CD4-positive, alpha-beta T cell treated with Interleukin-4 for 1 hour (primary cell): Measurements from ENCODE around the gene SCGB1A1.
A peak's percentile ranks its signal among the peaks of the same experiment; 100 is the strongest.

Experiments used
- DNase-seq, 2 donors: peaks; one replicate each; pipeline ENCODE4 v3.0.0-alpha.2; 2020 to 2022

SCGB1A1 gene

DNA sequence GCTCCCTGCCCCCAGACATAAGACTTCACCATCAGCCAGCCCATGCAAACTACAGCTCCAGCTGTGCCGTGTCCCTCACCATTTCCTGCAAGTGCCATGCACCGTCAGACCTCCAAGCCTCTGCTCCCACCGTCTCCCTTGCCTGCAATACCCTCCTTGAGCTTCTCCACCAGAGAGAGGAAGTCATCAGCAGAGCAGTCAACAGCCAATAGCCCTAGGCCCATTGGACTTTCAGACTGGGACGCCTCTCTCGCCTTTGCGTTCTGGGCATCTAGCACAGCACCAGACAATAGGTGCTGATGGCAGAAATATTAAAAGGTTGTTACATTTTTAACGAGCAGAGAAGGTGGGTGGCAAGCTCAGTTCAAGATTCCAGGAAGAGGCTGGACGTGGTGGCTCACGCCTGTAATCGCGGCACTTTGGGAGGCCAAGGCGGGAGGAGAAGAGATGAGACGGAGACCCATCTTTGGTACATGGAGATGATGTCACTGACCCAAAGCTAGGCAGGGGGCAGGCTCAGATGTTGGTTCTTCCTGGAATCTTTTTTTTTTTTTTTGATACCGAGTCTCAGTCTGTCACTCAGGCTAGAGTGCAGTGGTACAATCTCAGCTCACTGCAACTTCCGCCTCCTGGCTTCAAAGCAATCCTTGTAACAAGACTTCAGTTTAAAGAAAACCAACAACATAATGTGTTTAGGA is 31.9 kb downstream of the SCGB1A1 start:
- DNase-seq: peak in 1 of 2 donors; percentile 18

- no peak for DNase-seq
Measured at GRCh38 chr11:62451241-62451621, 32.4 kb downstream of the SCGB1A1 start.

DNA sequence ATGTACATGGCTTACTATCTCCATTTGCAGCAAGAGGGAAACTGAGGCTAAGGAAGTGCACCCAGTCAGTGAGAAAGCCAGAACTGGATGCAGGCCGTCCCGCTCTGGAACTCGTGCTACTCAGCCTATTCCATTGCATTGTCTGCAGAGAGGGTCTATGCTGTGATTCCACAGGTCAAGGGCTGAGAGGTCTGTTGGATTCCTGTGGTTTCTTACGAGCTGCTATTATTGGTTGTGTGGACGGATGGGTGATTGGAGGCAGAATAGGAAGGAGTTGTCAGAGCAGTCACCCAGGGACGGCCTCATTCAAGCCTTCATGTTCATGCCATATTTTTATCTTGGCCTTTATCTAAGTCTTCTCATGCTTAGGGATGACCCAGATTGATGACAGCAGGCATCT is 33.4 kb downstream of the SCGB1A1 start:
- no peak for DNase-seq

GRCh38 chr11:62452839-62453468 is 34.1 kb downstream of the SCGB1A1 start:
- DNase-seq: no peak

GRCh38 chr11:62456630-62457029 is 37.8 kb downstream of the SCGB1A1 start:
- DNase-seq: no peak

DNA sequence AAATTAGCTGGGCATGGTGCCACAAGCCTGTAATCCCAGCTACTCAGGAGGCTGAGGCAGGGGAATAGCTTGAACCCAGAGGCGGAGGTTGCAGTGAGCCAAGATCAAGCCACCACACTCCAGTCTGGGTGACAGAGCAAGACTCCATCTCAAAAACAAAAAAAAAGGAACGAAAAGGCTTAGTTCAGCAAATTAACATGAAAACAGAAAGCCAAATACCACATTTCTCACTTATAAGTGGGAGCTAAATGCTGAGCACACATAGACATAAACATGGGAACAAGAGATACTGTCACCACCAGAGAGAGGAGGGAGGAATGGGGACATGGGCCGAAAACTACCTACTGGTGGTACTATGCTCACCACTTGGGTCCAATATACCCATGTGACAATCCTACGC is 38.6 kb downstream of the SCGB1A1 start:
- no peak for DNase-seq

- no peak for DNase-seq
Measured at GRCh38 chr11:62458212-62459002, 39.6 kb downstream of the SCGB1A1 start.

GRCh38 chr11:62459080-62459479 is 40.2 kb downstream of the SCGB1A1 start:
- DNase-seq: no peak

- no peak for DNase-seq
Measured at GRCh38 chr11:62461740-62462507, 43.1 kb downstream of the SCGB1A1 start.

GRCh38 chr11:62462508-62462892 is 43.7 kb downstream of the SCGB1A1 start:
- no peak for DNase-seq

DNA sequence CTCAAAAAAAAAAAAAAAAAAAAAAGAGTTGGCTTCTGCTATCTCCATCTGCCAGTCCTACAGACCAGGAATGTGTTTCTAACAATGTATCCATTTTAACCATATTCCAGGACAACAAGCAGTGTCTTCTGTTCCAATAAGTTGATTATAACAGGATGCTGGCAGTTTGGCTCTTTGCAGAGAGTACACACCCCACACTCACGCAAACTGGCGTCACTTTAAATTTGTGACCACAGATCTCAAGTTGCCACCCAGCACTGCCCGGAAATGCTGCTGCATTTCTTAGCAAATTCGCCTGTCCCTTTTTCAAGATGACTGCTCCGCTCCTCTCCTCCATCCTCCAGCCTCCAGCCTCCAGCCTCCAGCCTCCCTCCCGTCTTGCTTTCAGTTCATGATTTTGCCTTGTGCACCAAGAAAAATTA is 44.3 kb downstream of the SCGB1A1 start:
- no peak for DNase-seq

DNA sequence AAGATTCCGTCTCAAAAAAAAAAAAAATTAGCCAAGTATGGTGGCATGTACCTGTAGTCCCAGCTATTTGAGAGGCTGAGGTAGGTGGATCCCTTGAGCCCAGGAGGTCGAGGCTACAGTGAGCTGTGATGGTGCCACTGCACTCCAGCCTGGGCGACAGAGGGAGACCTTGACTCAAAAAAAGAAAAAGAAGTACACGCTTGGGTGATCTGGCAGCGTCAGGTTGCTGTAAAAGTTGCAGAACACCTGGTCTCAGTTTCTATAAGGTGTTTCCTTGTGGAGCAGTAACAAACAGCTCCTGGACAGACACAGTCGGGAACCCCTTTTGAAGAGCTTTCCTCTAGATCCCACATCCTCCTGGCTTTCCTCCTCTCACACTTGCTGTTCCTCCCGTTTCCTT is 45.8 kb downstream of the SCGB1A1 start:
- peak in 1 of 2 donors; percentile 13 for DNase-seq

DNA sequence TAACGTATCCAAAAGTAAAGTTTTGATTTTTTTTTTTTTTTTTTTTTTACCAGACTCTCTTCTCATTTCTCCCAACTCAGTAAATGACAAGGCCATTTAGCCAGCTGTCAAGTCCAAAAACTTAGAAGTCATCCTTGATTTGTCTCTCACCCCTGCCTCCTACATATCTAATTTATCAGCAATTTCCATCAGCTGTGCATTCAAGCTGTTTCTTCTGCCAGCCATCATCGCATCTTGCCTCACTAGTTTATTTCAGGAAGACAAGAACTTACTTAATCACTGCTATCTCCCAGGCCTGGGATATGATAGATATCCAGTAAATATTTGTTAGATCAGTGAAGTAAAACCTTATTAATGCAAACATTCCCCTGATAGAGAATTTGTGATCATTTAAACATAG is 47.6 kb downstream of the SCGB1A1 start:
- no peak for DNase-seq

DNA sequence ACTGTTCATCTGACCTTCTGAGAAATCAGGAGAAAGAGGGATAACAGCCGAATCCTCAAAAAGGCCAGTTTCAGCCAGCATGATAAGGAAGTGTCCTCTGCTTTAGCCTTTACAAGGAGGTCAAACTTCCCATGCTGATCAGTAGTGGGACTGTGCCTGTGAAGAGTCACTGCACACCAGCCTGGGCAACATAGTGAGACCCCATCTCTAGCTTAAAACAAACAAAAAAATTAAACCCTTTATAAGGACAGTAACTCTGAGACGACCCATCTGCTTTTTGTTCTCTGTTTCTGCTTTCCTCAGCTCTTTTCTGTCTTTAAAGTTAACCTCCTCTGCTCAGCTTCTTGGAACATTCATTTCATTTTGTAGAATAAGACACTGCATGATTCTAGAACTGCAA is 49.7 kb downstream of the SCGB1A1 start:
- DNase-seq: no peak

GRCh38 chr11:62471603-62472002 is 52.8 kb downstream of the SCGB1A1 start:
- DNase-seq: no peak

DNA sequence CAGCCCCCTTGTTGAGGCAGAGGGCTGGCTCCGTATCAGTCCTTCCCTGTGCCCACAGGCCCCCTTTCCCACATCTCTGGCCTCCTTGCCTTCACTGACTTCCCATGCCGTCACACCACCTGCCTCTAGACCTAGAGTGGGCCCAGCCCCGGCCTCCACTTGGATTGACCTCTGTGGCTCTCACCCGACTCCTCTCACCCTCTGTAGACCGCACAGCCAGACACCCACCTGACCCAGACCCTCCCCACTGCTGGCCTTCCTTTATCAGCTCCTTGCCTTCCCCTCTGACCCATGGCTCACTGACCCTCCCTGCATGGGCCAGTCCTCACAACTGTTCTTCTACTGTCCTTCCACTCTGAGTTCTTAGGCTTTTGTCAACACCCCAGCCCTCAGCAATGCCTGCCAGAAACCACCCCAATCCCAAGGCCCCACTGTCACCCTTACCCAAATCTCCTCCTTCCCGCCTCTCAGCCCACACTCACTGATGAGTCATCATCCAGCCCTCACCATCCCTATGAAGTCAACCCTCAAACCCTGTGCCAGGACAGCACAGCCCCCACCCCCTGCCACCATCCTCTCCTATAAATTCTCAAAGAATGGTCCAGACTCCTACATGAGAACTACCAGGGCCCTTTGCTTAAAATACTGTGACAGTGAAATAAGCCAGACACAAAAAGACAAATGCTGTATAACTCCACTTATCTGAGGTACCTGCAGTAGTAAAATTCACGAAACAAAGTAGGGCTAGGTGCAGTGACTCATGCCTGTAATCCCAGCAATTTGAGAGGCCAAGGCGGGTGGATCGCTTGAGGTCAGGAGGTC is 53.4 kb downstream of the SCGB1A1 start:
- DNase-seq: no peak
